Mucosa of descending colon (tissue), 3 donors: ENCODE results near the gene MORC3. TPM values are rescaled to one million over a fixed set of nuclear protein-coding genes. Genes with fewer than 3 reads are reported as not detected.
"Not testable (repeated sequence)": the region's sequence is repeated elsewhere in the genome, so short reads cannot be mapped to it uniquely, and the experiment has no call there.

Experiments
- ATAC-seq: fragments of 200-7000 bp; cut with Tn5 transposase; one replicate; pipeline ENCODE4 v1.9.1; 2020; ENCODE audit warnings: mild to moderate bottlenecking, moderate library complexity
- DNase-seq, 3 donors: peaks; one replicate each; pipeline ENCODE4 v3.0.0-alpha.2; 2020
- H3K36me3 ChIP-seq: fragments of 200-600 bp; one replicate; pipeline ENCODE4 v1.8.0; 2021; ENCODE audit warnings: low read depth, mild to moderate bottlenecking
- H3K4me1 ChIP-seq: fragments of 200-600 bp; one replicate; pipeline ENCODE4 v1.8.0; 2021; ENCODE audit warnings: low read depth, mild to moderate bottlenecking
- H3K4me3 ChIP-seq: fragments of 200-600 bp; one replicate; pipeline ENCODE4 v1.8.0; 2021; ENCODE audit warnings: mild to moderate bottlenecking
- H3K9me3 ChIP-seq: fragments of 200-600 bp; one replicate; pipeline ENCODE4 v1.8.0; 2021; ENCODE audit warnings: mild to moderate bottlenecking
- CTCF ChIP-seq: fragments of 200-600 bp; IDR thresholded peaks from one replicate; pipeline ENCODE4 v1.8.0; 2022; ENCODE audit warnings: antibody characterized with exemption, mild to moderate bottlenecking
- intact Hi-C, 2 donors: fragments of 100-400 bp; cut with DNase I in 1 of 2; cut with micrococcal nuclease in 1 of 2; formaldehyde crosslinking; loops; one replicate each; pipeline versions ENCODE4 v1.11.0 to v1.11.1; 2022; cut with DNase I, micrococcal nuclease
- total RNA-seq, 3 donors: library from RNA; stranded (reverse); fragmentation: NEBNext Ultra II Directional in 2 of 3; extraction: Animal tissue kit (Norgen Biotek cat#: 25700) in 2 of 3; gene quantifications; one replicate each; pipeline versions ENCODE4 v1.2.1 to v1.2.4, GENCODE V29; 2021 to 2023
- donor health status: DM: no; HTN: no; CAD: no; lungs with moderate emphysema.
- donor health status: DM: no; HTN: no; CAD: no.
- donor health status: DM: no; HTN: yes; CAD: no.

MORC3 gene
- total RNA-seq, 3 donors from 2014 or later: 27.9 to 42.1 (median 29.9) TPM

- intact Hi-C loops: no loop called here
- H3K36me3 ChIP-seq: no peaks in the 10 kb centered on the region
- H3K4me3 ChIP-seq: no peak overlapping the region
- no peak for DNase-seq
- no peaks in the 10 kb centered on the region for H3K4me1 ChIP-seq
- ATAC-seq: no peak
- no peaks in the 10 kb centered on the region for H3K9me3 ChIP-seq
- no peak for TF ChIP-seq CTCF
Measured at GRCh38 chr21:36396971-36397370, 77.0 kb downstream of the MORC3 start.

DNA sequence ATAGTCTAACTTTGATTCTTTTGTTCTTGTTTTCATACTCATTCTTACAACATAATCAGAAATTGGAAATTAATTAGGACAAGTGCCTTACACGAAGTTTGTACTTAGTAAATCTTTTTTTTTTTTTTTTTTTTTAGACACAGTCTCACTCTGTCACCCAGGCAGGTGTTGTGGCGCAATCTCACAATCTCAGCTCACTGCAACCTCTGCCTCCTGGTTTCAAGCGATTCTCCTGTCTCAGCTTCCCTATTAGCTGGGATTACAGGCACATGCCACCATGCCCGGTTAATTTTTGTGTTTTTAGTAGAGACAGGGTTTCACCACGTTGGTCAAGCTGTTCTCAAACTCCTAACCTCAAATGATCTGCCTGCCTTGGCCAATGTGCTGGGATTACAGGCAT, 77.6 kb downstream of the MORC3 start:
- no peaks in the 10 kb centered on the region for H3K4me1 ChIP-seq
- intact Hi-C loops: no loop called here
- TF ChIP-seq CTCF: no peak
- no peaks in the 10 kb centered on the region for H3K36me3 ChIP-seq
- DNase-seq (no peak), ATAC-seq (no peak)
- no peak overlapping the region for H3K4me3 ChIP-seq
- no peaks in the 10 kb centered on the region for H3K9me3 ChIP-seq

DNA sequence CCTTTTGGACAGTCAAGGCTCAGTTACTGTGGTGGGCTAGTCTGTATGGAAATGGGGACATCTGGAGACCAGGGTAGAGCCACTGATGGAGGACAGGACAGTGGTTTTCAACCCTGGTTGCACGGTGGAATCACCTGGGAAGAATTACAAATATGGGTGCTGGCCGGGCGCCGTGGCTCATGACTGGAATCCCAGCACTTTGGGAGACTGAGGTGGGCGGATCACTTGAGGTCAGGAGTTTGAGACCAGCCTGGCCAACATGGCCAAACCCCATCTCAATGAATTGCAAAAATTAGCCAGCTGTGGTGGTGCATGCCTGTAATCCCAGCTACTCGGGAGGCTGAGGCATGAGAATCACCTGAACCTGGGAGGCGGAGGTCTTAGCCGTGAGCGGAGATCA, 79.7 kb downstream of the MORC3 start:
- ATAC-seq, intact Hi-C loops, H3K9me3 ChIP-seq, H3K4me1 ChIP-seq, DNase-seq, H3K36me3 ChIP-seq, H3K4me3 ChIP-seq: not testable (repeated sequence)

DNA sequence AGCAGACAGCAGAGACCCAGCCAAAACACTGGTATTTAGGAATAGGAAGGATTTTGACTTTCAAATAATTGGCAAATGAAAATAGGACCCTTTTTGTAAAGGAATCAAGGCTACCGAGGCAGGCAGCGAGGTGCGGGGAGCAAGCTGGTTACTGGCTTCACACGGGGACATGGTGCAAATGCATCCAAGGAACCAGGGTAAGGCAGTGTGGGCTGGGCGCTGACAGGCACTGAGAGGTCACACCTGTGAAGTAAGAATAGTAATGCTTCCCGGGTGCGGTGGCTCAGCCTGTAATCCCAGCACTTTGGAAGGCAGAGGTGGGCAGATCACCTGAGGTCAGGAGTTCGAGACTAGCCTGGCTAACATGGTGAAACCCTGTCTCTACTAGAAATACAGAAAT, 80.7 kb downstream of the MORC3 start:
- no peak for TF ChIP-seq CTCF
- intact Hi-C loops: no loop called here
- ATAC-seq (no peak), DNase-seq (no peak)
- no peaks in the 10 kb centered on the region for H3K9me3 ChIP-seq
- H3K36me3 ChIP-seq: no peaks in the 10 kb centered on the region
- H3K4me1 ChIP-seq: no peaks in the 10 kb centered on the region
- H3K4me3 ChIP-seq: no peak overlapping the region

DNA sequence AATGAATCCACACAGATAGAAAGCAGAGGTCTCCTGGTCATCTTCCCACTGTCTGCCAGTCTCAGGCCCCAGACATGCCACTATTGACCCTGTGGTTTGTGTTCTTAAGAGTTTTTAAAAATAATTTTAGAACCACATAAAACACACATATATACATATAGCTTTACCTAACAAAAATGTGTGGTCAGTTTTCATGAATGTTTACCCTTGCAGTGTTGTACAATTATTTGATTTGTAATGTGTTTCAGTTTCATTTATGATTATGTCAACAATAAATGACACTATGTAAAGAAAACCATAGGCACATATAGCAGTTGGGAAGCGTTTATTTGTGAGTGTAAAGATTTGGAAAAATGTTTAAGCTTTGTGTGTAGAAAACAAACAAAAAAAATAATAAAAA, 82.3 kb downstream of the MORC3 start:
- ATAC-seq: no peak
- TF ChIP-seq CTCF: no peak
- intact Hi-C loops: no loop called here

DNA sequence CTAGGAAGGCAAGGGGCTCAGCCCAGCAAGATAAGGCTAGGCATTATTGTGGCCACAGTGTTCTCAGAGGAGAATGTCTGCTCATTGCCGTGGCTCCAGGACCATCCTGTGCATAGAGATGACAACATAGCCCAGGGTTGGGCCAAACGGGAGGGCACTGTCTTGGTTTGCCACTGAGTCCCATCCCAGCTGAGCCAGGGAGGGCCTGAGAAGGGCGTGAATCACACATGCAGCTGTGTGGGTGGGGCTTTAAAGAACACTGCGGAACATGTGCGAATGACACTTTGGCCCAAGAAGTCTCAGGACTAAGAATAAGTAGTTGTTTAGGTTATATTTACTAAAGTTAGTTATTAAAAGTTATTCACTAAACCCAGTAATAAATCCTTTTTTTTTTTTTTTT, 83.7 kb downstream of the MORC3 start:
- no peak for DNase-seq
- Histone ChIP-seq H3K4me1 (no peaks in the 10 kb centered on the region), H3K9me3 (no peaks in the 10 kb centered on the region), H3K36me3 (no peaks in the 10 kb centered on the region), H3K4me3 (no peak overlapping the region)
- ATAC-seq: no peak
- intact Hi-C loops: no loop called here
- TF ChIP-seq CTCF: no peak

More for the DNA sequence above, 82.3 kb downstream of the MORC3 start:
- Histone ChIP-seq H3K4me3 (no peak overlapping the region), H3K36me3 (no peaks in the 10 kb centered on the region), H3K4me1 (no peaks in the 10 kb centered on the region), H3K9me3 (no peaks in the 10 kb centered on the region)
- no peak for DNase-seq
